ENCODE results near the gene STK4.

DNA sequence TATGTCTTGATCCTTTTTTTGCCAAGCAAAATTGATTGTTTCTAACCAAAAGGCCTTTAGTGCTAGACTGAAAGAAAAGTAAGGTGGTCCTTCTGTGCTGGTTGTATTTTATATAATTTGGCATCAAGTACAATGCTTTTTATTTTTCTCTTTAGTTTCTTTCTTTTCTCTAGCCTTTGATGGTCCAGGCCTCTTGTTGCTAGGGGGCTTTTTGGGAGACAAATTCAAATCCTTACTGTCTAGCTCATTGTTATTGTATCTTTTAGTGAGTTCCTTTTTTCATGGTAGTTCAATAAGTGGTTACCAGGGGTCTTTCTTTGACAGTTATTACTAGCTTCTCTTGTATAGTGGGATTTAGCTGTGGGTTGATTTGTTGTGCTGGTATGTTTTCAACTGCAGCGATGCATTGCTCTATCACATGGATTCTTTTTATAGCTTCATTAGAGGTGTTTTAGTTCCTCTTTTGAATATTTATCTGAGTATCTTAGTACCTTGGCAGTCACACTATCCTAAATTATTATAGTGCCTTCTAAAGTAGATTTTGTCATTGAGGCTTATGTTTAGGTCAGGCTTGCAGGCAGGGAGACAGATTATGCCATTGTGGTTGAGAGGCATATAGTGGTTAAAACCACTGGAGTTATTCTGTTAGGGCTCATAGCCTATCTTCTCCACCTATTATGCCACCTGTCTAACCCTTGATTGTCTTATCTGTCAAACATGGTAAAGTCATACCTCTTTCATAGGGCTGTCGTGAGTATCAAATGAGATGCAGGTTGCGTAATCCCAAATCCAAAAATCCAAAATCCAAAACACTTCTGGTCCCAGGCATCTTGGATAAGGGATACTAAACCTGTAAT lies 85.1 kb downstream of the STK4 start:
- TF ChIP-seq POLR2A (IDR thresholded peaks at IDR 0.05; ENCODE audit: low read depth, low read length) (no peak), POLR2AphosphoS5 (IDR thresholded peaks at IDR 0.05; ENCODE audit: low read depth, low read length) (no peak), TAF1 (IDR thresholded peaks at IDR 0.05; ENCODE audit: low read depth, low read length) (no peak), SPI1 (IDR thresholded peaks at IDR 0.05; ENCODE audit: low read depth, low read length) (no peak), PAX5 (IDR thresholded peaks at IDR 0.05; ENCODE audit: insufficient read depth, low read length, severe bottlenecking) (no peak)
